ENCODE measurements around the gene HNRNPC.

- TF ChIP-seq TP53 (CRISPR knock-in tag; IDR thresholded peaks at IDR 0.05), result no peak
- no peak for TF ChIP-seq CTCF (IDR thresholded peaks at IDR 0.05)
- TF ChIP-seq, protein P1, sequence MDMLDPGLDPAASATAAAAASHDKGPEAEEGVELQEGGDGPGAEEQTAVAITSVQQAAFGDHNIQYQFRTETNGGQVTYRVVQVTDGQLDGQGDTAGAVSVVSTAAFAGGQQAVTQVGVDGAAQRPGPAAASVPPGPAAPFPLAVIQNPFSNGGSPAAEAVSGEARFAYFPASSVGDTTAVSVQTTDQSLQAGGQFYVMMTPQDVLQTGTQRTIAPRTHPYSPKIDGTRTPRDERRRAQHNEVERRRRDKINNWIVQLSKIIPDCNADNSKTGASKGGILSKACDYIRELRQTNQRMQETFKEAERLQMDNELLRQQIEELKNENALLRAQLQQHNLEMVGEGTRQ (IDR thresholded peaks at IDR 0.05), result no peak
- no peak for TF ChIP-seq SMC3 (IDR thresholded peaks at IDR 0.05)
- no peak for TF ChIP-seq NFE2L2 (conservative IDR thresholded peaks at IDR 0.05; ENCODE audit: low read length)
- no peak for TF ChIP-seq POLR2A (IDR thresholded peaks at IDR 0.05; ENCODE audit: low read length)
Observed at GRCh38 chr14:21192447-21192822, 76.8 kb downstream of the HNRNPC start.
